Retinal pigment epithelial cell (primary cell): Measurements from ENCODE around the gene ARMC3.

Experiments used
- DNase-seq: peaks from one replicate; pipeline ENCODE4 v3.0.0-alpha.2; 2010; ENCODE audit warnings: low read depth
- H3K4me3 ChIP-seq: 2 replicates; pipeline ENCODE4 v1.5.1; 2011; ENCODE audit warnings: mild to moderate bottlenecking, low read length, control low read depth, moderate library complexity
- TF ChIP-seq, protein P1 (sequence below): conservative IDR thresholded peaks from 2 replicates; pipeline ENCODE4 v1.5.1; 2011; ENCODE audit warnings: low read depth, low read length, control low read depth, inconsistent platforms

ARMC3 gene

GRCh38 chr10:23051855-23052331 is 124.0 kb downstream of the ARMC3 start:
- TF ChIP-seq, protein P1, sequence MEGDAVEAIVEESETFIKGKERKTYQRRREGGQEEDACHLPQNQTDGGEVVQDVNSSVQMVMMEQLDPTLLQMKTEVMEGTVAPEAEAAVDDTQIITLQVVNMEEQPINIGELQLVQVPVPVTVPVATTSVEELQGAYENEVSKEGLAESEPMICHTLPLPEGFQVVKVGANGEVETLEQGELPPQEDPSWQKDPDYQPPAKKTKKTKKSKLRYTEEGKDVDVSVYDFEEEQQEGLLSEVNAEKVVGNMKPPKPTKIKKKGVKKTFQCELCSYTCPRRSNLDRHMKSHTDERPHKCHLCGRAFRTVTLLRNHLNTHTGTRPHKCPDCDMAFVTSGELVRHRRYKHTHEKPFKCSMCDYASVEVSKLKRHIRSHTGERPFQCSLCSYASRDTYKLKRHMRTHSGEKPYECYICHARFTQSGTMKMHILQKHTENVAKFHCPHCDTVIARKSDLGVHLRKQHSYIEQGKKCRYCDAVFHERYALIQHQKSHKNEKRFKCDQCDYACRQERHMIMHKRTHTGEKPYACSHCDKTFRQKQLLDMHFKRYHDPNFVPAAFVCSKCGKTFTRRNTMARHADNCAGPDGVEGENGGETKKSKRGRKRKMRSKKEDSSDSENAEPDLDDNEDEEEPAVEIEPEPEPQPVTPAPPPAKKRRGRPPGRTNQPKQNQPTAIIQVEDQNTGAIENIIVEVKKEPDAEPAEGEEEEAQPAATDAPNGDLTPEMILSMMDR = no peak
- DNase-seq = no peak
- no peak overlapping the region for H3K4me3 ChIP-seq

- H3K4me3 ChIP-seq = no peak overlapping the region
- TF ChIP-seq, protein P1 = no peak
- DNase-seq = no peak
These were observed 125.2 kb downstream of the ARMC3 start for GRCh38 chr10:23053036-23053435.

- TF ChIP-seq, protein P1 = no peak
- DNase-seq = no peak
These were observed 127.8 kb downstream of the ARMC3 start for GRCh38 chr10:23055424-23056185.

GRCh38 chr10:23056186-23056579 is 128.3 kb downstream of the ARMC3 start:
- peak overlapping the region; percentile 3 for H3K4me3 ChIP-seq
- TF ChIP-seq, protein P1 = no peak
- DNase-seq = no peak

More at GRCh38 chr10:23055424-23056185, 127.8 kb downstream of the ARMC3 start:
- H3K4me3 ChIP-seq = peak overlapping the region; percentile 3

GRCh38 chr10:23058366-23058765 is 130.5 kb downstream of the ARMC3 start:
- H3K4me3 ChIP-seq = no peak overlapping the region
- TF ChIP-seq, protein P1 = no peak
- DNase-seq = no peak

- no peak overlapping the region for H3K4me3 ChIP-seq
- no peak for DNase-seq
- TF ChIP-seq, protein P1 = no peak
These were observed 133.1 kb downstream of the ARMC3 start for GRCh38 chr10:23060918-23061317.
